B cell (primary cell): ENCODE measurements around the gene RAX2. TPM values are rescaled to one million over a fixed set of nuclear protein-coding genes. Genes with fewer than 3 reads are reported as not detected.

Experiments
- ATAC-seq: fragments of 200-7000 bp; cut with Tn5 transposase; one replicate; pipeline ENCODE4 v1.10.0; 2021; ENCODE audit warnings: low read depth, mild to moderate bottlenecking, moderate number of reproducible peaks, moderate library complexity
- CTCF ChIA-PET: fragments of 350-600 bp; sonication (Branson Sonifier 250); formaldehyde crosslinking; loops from one replicate; lab custom pipeline; 2021; ENCODE audit warnings: antibody characterized with exemption, inconsistent platforms; lab: Charles Lee
- POLR2A ChIA-PET: fragments of 350-600 bp; sonication (Branson Sonifier 250); formaldehyde crosslinking; loops from one replicate; lab custom pipeline; 2021; ENCODE audit warnings: antibody characterized with exemption; lab: Charles Lee
- DNase-seq: peaks from one replicate; pipeline ENCODE4 v3.0.0; 2013
- H2AFZ ChIP-seq: 2 replicates; pipeline ENCODE4 v1.6.1; 2012; ENCODE audit warnings: mild to moderate bottlenecking, low read depth, low read length; ENCODE audit not compliant: insufficient read depth, poor library complexity, severe bottlenecking
- H3K27ac ChIP-seq, 2 donors: 1 replicate in 1 of 2; 2 replicates in 1 of 2; pipeline ENCODE4 v1.5.1; 2012 to 2013; ENCODE audit warnings: low read length in 2 of 2, mild to moderate bottlenecking in 2 of 2, moderate library complexity in 1 of 2
- H3K27me3 ChIP-seq, 4 experiments: fragments of 200-600 bp in 1 of 4; sonication (generic) in 1 of 4; replicated peaks in 1 of 4; 1 replicate in 2 of 4; 2 replicates in 2 of 4; pipeline versions ENCODE4 v1.6.1 to v1.7.0; 2013 to 2016; ENCODE audit warnings: low read length in 3 of 4, mild to moderate bottlenecking in 2 of 4, mixed read lengths in 1 of 4, moderate library complexity in 1 of 4; ENCODE audit not compliant: insufficient read depth in 4 of 4, control insufficient read depth in 3 of 4; ENCODE audit errors: control extremely low read depth in 1 of 4
- H3K36me3 ChIP-seq, 2 experiments: replicated peaks in 1 of 2; 1 replicate in 1 of 2; 2 replicates in 1 of 2; pipeline versions ENCODE4 v1.6.1 to v1.7.1; 2013; ENCODE audit warnings: low read length in 1 of 2; ENCODE audit not compliant: insufficient read depth in 2 of 2, control insufficient read depth in 1 of 2; ENCODE audit errors: control extremely low read depth in 1 of 2, extremely low read depth in 1 of 2
- H3K4me1 ChIP-seq, 2 donors: fragments of 200-600 bp in 1 of 2; sonication (generic) in 1 of 2; 1 replicate in 1 of 2; 2 replicates in 1 of 2; pipeline versions ENCODE4 v1.5.1 to v1.6.1; 2013 to 2017; ENCODE audit warnings: low read length in 2 of 2; ENCODE audit not compliant: control insufficient read depth in 2 of 2, insufficient read depth in 2 of 2
- H3K4me2 ChIP-seq: replicated peaks from 2 replicates; pipeline ENCODE3; 2012; ENCODE audit warnings: mild to moderate bottlenecking, low read depth, low read length; ENCODE audit not compliant: poor library complexity, severe bottlenecking
- H3K4me3 ChIP-seq, 5 experiments: fragments of 200-600 bp in 1 of 5; sonication (generic) in 1 of 5; 1 replicate in 3 of 5; 2 replicates in 2 of 5; pipeline versions ENCODE4 v1.5.1 to v1.7.0; 2011 to 2016; ENCODE audit warnings: low read length in 4 of 5, mild to moderate bottlenecking in 4 of 5, low read depth in 2 of 5, control low read depth in 1 of 5, moderate library complexity in 1 of 5; ENCODE audit not compliant: insufficient read depth in 1 of 5; ENCODE audit errors: control extremely low read depth in 1 of 5, extremely low read depth in 1 of 5
- H3K79me2 ChIP-seq: fragments of 200-600 bp; sonication (generic); one replicate; pipeline ENCODE4 v1.6.0; 2016; ENCODE audit warnings: low read length; ENCODE audit not compliant: control insufficient read depth, insufficient read depth
- H3K9ac ChIP-seq: fragments of 200-600 bp; sonication (generic); 2 replicates; pipeline ENCODE4 v1.6.1; 2017; ENCODE audit warnings: mild to moderate bottlenecking, low read length, moderate library complexity
- H3K9me3 ChIP-seq, 3 donors: one replicate each; pipeline versions ENCODE4 v1.6.1 to v1.7.1; 2013; ENCODE audit warnings: low read length in 2 of 3; ENCODE audit not compliant: control insufficient read depth in 2 of 3, insufficient read depth in 1 of 3; ENCODE audit errors: control extremely low read depth in 1 of 3
- H4K20me1 ChIP-seq: 2 replicates; pipeline ENCODE4 v1.6.0; 2012; ENCODE audit warnings: mild to moderate bottlenecking, low read length; ENCODE audit not compliant: insufficient read depth, control insufficient read depth, poor library complexity, severe bottlenecking
- H3K27ac Mint-ChIP-seq: one replicate; pipeline ENCODE4 v1.8.0; 2021; ENCODE audit warnings: mixed read lengths
- H3K27me3 Mint-ChIP-seq: one replicate; pipeline ENCODE4 v1.8.0; 2021; ENCODE audit warnings: mixed read lengths
- H3K4me1 Mint-ChIP-seq: one replicate; pipeline ENCODE4 v1.8.0; 2021; ENCODE audit warnings: mixed read lengths
- H3K4me3 Mint-ChIP-seq: one replicate; pipeline ENCODE4 v1.8.0; 2021; ENCODE audit warnings: mixed read lengths
- H3K9me3 Mint-ChIP-seq: one replicate; pipeline ENCODE4 v1.8.0; 2022; ENCODE audit warnings: mixed read lengths; ENCODE audit not compliant: insufficient read depth
- CTCF ChIP-seq: fragments of 200-600 bp; IDR thresholded peaks from one replicate; pipeline ENCODE4 v1.8.0; 2022; ENCODE audit warnings: antibody characterized with exemption, mild to moderate bottlenecking
- EZH2 ChIP-seq: IDR thresholded peaks from 2 replicates; pipeline ENCODE4 v1.6.1; 2012; ENCODE audit warnings: borderline replicate concordance, low read depth, mild to moderate bottlenecking, moderate library complexity, low read length; ENCODE audit not compliant: insufficient read depth, poor library complexity, severe bottlenecking
- WGBS: methylation state at CpG from one replicate; pipeline ENCODE4 v1.1.5; 2013; ENCODE audit warnings: missing lambda C conversion rate; ENCODE audit not compliant: insufficient coverage; 5-methylcytosine and 5-hydroxymethylcytosine counted together
- intact Hi-C: fragments of 100-400 bp; cut with micrococcal nuclease; formaldehyde crosslinking; loops from one replicate; pipeline ENCODE4 v1.10.0; 2022
- polyA plus RNA-seq: library from polyadenylated mRNA; depleted of rRNA; stranded (reverse); fragments of >200 nt; gene quantifications from 2 replicates; pipeline ENCODE4 v1.2.3, GENCODE V29; 2012
- total RNA-seq, 2 donors: library from RNA; stranded (reverse); fragments of 120-200 nt in 1 of 2; gene quantifications; 1 replicate in 1 of 2; 2 replicates in 1 of 2; pipeline versions ENCODE4 v1.2.3 to v1.2.4, GENCODE V29; 2013 to 2022

Gene RAX2
- total and polyA plus RNA-seq, 2 donors (not counting 1 experiment from before 2014, with no cell fraction given), result not detected

- H3K27me3 Mint-ChIP-seq, result no peaks in the 10 kb centered on the region
- intact Hi-C loops, result no loop called here
- TF ChIP-seq EZH2 (no peak), CTCF (no peak)
- Histone ChIP-seq H3K27ac (no peak overlapping the region), H3K27me3 (peaks cover 0 to 2% (median 0%) of the 10 kb centered on the region in 4 experiments), H3K4me2 (peak overlapping the region; percentile 95), H3K9me3 (peaks cover 0 to 28% (median 21%) of the 10 kb centered on the region in 3 donors), H3K4me3 (peak overlapping the region in 4 of 5 experiments; percentile 33 to 65 (median 62)), H3K79me2 (no peaks in the 10 kb centered on the region), H3K4me1 (peaks cover 11 to 13% of the 10 kb centered on the region in 2 donors), H4K20me1 (no peaks in the 10 kb centered on the region), H2AFZ (peak overlapping the region; percentile 79), H3K36me3 (no peaks in the 10 kb centered on the region), H3K9ac (peak overlapping the region; percentile 63)
- DNase-seq (peak; percentile 37), ATAC-seq (no peak)
- POLR2A ChIA-PET, result interaction anchor here (0.7 kb wide), 1 partner anchor 203 kb away, joined by 3 read pairs; no protein-coding TSS in a partner anchor
- peaks cover 12% of the 10 kb centered on the region for H3K9me3 Mint-ChIP-seq
- CTCF ChIA-PET, result interaction anchor here (1.0 kb wide), 1 partner anchor 37 kb away, joined by 3 read pairs; no protein-coding TSS in a partner anchor
- H3K4me1 Mint-ChIP-seq, result peaks cover 22% of the 10 kb centered on the region
- peak overlapping the region; percentile 79 for H3K4me3 Mint-ChIP-seq
- 35% methylated on average over 21 of the region's 25 CpGs for WGBS
- peak overlapping the region; percentile 20 for H3K27ac Mint-ChIP-seq
Measured at GRCh38 chr19:3784607-3785450, 12.8 kb upstream of the RAX2 start.
